ENCODE results near the gene TPST2.

DNA sequence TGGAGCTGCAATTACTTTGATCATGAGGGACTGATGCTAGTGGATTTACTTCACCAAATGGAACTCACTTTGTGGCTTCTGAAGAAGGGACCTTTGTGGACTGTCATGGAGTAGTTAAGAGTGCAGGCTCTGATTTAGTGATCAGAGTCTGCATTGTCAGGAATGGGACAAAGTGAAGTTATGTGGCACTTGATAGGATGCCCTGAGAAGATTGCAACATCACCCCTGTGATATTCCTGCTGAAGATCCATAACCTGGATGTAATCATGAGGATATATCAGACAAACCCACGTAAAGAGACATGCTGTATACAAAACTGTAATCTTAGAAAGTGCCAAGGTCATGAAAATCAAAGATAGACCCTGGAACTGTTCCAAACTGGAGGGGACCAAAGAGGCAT, 76.1 kb downstream of the TPST2 start:
- TF ChIP-seq CTCF (IDR thresholded peaks at IDR 0.05) = no peak
- no peak for TF ChIP-seq EP300 (IDR thresholded peaks at IDR 0.05)
